ENCODE results near the gene PRUNE2.

The PRUNE2 gene

DNA sequence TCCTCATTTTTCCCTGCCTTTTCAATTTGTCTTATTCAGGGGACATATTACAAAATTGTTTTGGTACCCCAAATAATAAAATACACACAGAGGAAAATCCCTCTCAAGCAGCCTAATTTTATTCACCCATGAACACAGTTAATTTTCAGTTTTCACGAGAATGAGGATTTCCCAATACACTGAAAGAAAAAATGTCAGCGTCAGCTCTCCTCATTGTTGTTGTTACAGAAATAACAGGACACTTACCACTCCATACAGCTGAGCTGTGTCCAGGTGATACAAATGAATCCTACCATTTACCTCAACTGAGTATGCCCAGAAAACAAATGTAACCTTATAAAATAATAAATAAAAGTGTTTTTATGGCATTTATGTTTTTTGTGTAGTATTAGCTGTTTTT is 286.3 kb downstream of the PRUNE2 start:
- no peak for TF ChIP-seq CTCF (IDR thresholded peaks at IDR 0.05; ENCODE audit: low read depth, low read length)
- Histone ChIP-seq H3K27me3 (no peaks in the 10 kb centered on the region), H3K9me3 (no peaks in the 10 kb centered on the region), H3K4me1 (no peaks in the 10 kb centered on the region), H3K4me3 (ENCODE audit: low read depth, low read length) (no peak overlapping the region), H3K36me3 (0 out of 2 replicates have a peak, but pooled peaks cover 4% of the 10 kb centered on the region)
- DNase-seq: no peak

GRCh38 chr9:76619197-76619596 is 286.7 kb downstream of the PRUNE2 start:
- Histone ChIP-seq H3K4me1 (no peaks in the 10 kb centered on the region), H3K36me3 (0 out of 2 replicates have a peak, but pooled peaks cover 4% of the 10 kb centered on the region), H3K9me3 (no peaks in the 10 kb centered on the region), H3K27me3 (no peaks in the 10 kb centered on the region), H3K4me3 (ENCODE audit: low read depth, low read length) (no peak overlapping the region)
- no peak for TF ChIP-seq CTCF (IDR thresholded peaks at IDR 0.05; ENCODE audit: low read depth, low read length)
- DNase-seq: no peak

GRCh38 chr9:76618762-76619161 is 287.2 kb downstream of the PRUNE2 start:
- 0 out of 2 replicates have a peak, but pooled peaks cover 4% of the 10 kb centered on the region for H3K36me3 ChIP-seq
- TF ChIP-seq CTCF (IDR thresholded peaks at IDR 0.05; ENCODE audit: low read depth, low read length): no peak
- H3K4me1 ChIP-seq: no peaks in the 10 kb centered on the region
- H3K4me3 ChIP-seq (ENCODE audit: low read depth, low read length): no peak overlapping the region
- H3K27me3 ChIP-seq: no peaks in the 10 kb centered on the region
- no peaks in the 10 kb centered on the region for H3K9me3 ChIP-seq
- no peak for DNase-seq

GRCh38 chr9:76617497-76618175 is 288.3 kb downstream of the PRUNE2 start:
- no peak for DNase-seq
- TF ChIP-seq CTCF (IDR thresholded peaks at IDR 0.05; ENCODE audit: low read depth, low read length): no peak
- H3K27me3 ChIP-seq: no peaks in the 10 kb centered on the region

GRCh38 chr9:76616780-76617179 is 289.1 kb downstream of the PRUNE2 start:
- Histone ChIP-seq H3K36me3 (0 out of 2 replicates have a peak, but pooled peaks cover 4% of the 10 kb centered on the region), H3K4me3 (ENCODE audit: low read depth, low read length) (no peak overlapping the region), H3K27me3 (no peaks in the 10 kb centered on the region), H3K9me3 (no peaks in the 10 kb centered on the region), H3K4me1 (no peaks in the 10 kb centered on the region)
- TF ChIP-seq CTCF (IDR thresholded peaks at IDR 0.05; ENCODE audit: low read depth, low read length): no peak
- DNase-seq: no peak

More at GRCh38 chr9:76617497-76618175, 288.3 kb downstream of the PRUNE2 start:
- Histone ChIP-seq H3K36me3 (0 out of 2 replicates have a peak, but pooled peaks cover 4% of the 10 kb centered on the region), H3K9me3 (no peaks in the 10 kb centered on the region), H3K4me1 (no peaks in the 10 kb centered on the region), H3K4me3 (ENCODE audit: low read depth, low read length) (no peak overlapping the region)

DNA sequence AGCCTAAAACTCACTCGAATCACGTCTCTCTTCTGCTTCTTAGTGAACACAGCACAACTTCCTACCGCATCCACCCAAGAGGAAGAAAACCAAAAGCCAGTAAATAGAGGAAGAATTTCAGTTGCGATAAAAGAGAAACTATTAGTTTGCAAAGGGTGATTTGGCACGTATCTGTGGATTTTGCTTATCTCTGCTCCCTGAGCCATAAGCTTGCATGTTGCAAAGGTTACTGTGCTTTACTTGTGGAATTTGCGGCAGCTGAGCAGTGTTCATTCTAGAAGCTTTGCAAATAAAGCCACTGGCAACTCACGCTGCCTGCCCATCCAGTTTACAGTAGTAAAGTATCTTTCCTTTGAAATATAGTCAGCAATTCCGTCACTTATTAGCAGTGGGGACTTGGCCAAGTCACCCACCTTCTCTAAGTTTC is 290.7 kb downstream of the PRUNE2 start:
- no peaks in the 10 kb centered on the region for H3K4me1 ChIP-seq
- no peak overlapping the region for H3K4me3 ChIP-seq (ENCODE audit: low read depth, low read length)
- TF ChIP-seq CTCF (IDR thresholded peaks at IDR 0.05; ENCODE audit: low read depth, low read length): no peak
- DNase-seq: no peak
- H3K36me3 ChIP-seq: 0 out of 2 replicates have a peak, but pooled peaks cover 4% of the 10 kb centered on the region
- H3K9me3 ChIP-seq: no peaks in the 10 kb centered on the region
- H3K27me3 ChIP-seq: no peaks in the 10 kb centered on the region

All from BE2C (cell line).